Gastroesophageal sphincter (tissue), 4 donors: Measurements from ENCODE around the gene B3GNT5. TPM values are rescaled to one million over a fixed set of nuclear protein-coding genes. Genes with fewer than 3 reads are reported as not detected.

Experiments
- ATAC-seq: fragments of 150-250 bp; one replicate; pipeline ENCODE4 v1.9.1; 2016; ENCODE audit warnings: mild to moderate bottlenecking, moderate library complexity
- H3K27ac ChIP-seq, 4 donors: fragments of 200-600 bp; sonication (generic) in 3 of 4; 1 replicate in 3 of 4; 2 replicates in 1 of 4; pipeline ENCODE4 v1.5.1; 2016 to 2019
- H3K27me3 ChIP-seq: fragments of 200-600 bp; sonication (generic); one replicate; pipeline ENCODE4 v1.5.1; 2019
- H3K36me3 ChIP-seq, 2 donors: fragments of 200-600 bp; sonication (generic); one replicate each; pipeline ENCODE4 v1.5.1; 2019; ENCODE audit warnings: control low read depth in 1 of 2
- H3K4me1 ChIP-seq, 3 donors: fragments of 200-600 bp; sonication (generic); 1 replicate in 2 of 3; 2 replicates in 1 of 3; pipeline ENCODE4 v1.5.1; 2016 to 2019; ENCODE audit warnings: control low read depth in 2 of 3
- H3K4me3 ChIP-seq, 2 donors: fragments of 200-600 bp; sonication (generic); one replicate each; pipeline ENCODE4 v1.5.1; 2019; ENCODE audit warnings: mild to moderate bottlenecking in 1 of 2, moderate library complexity in 1 of 2
- H3K9me3 ChIP-seq, 3 donors: fragments of 200-600 bp; sonication (generic); one replicate each; pipeline ENCODE4 v1.5.1; 2017 to 2019; ENCODE audit warnings: control low read depth in 2 of 3
- EP300 ChIP-seq: sonication (generic); formaldehyde crosslinking; IDR thresholded peaks from one replicate; pipeline ENCODE4 v1.6.1; 2017; ENCODE audit warnings: antibody characterized with exemption, mild to moderate bottlenecking
- POLR2A ChIP-seq, 2 donors: fragments of 450-650 bp; IDR thresholded peaks; one replicate each; pipeline ENCODE4 v1.6.1; 2017; ENCODE audit warnings: antibody characterized with exemption in 2 of 2, mild to moderate bottlenecking in 2 of 2, moderate library complexity in 1 of 2
- POLR2AphosphoS5 ChIP-seq: sonication (generic); formaldehyde crosslinking; IDR thresholded peaks from one replicate; pipeline ENCODE4 v1.6.1; 2017; ENCODE audit warnings: antibody characterized with exemption
- WGBS, 2 donors: methylation state at CpG; one replicate each; pipeline ENCODE4 v1.1.5; 2018; ENCODE audit warnings: low coverage in 1 of 2; 5-methylcytosine and 5-hydroxymethylcytosine counted together
- total RNA-seq, 4 donors: library from RNA; depleted of rRNA; stranded (reverse); fragments of >200 nt; gene quantifications; one replicate each; pipeline ENCODE4 v1.1.0, GENCODE V29; 2016
- TF ChIP-seq, protein P1 (sequence below), 4 experiments: fragments of 200-600 bp in 2 of 4; fragments of 450-650 bp in 2 of 4; sonication (generic) in 1 of 4; IDR thresholded peaks; one replicate each; pipeline ENCODE4 v1.5.1; 2017 to 2019; ENCODE audit warnings: antibody characterized with exemption in 4 of 4, mild to moderate bottlenecking in 2 of 4, moderate library complexity in 2 of 4

B3GNT5 gene
- total RNA-seq, 4 donors from 2014 or later, result 5.0 to 9.2 (median 6.1) TPM

DNA sequence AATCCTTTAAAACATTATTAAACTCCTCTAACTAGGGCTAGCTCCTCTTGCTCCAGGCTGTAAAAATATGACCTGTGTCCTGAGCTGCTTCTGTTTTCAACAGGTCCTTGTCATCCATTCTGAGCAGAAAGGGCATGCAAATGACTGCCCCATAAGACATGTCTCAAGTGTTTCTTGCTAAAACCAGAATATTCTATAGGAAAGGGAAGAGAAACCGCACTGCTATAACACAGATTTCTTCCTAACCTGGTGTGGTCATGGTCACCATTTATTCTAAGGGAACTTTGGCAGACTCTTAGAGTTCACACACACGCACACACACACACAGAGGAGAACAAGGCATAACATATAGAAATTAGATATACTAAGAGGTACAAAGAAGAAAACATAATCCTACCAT lies 34.2 kb upstream of the B3GNT5 start:
- 70 to 75% methylated on average over 1 of the region's 2 CpGs for WGBS, 2 donors
- H3K27ac ChIP-seq, result no peak overlapping the region

DNA sequence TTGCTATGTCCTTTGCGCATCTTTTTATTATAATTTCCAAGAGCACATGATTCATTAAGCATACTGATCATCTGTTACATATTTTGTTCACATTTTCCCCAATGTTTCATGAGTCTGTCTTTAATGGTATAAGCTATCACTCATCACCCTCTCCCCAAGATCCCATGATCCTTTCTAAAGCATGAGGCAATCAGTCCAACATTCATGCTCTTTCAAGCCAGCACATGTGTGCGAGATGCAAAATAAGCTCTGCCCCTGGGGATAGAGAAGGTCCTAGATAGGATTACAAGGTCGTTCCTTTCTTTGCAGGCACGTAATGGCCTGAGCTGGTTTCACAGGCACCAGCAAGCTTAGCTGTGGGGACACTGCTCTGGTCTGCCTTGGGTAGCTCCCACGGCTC lies 32.2 kb upstream of the B3GNT5 start:
- no peak for ATAC-seq
- H3K4me1 ChIP-seq, result no peaks in the 10 kb centered on the region
- H3K36me3 ChIP-seq, result no peaks in the 10 kb centered on the region
- WGBS, 2 donors, result 76 to 100% methylated on average over 2 to 4 of the region's 5 CpGs
- no peak overlapping the region for H3K27ac ChIP-seq
- H3K9me3 ChIP-seq, result no peaks in the 10 kb centered on the region
- no peak for TF ChIP-seq EP300
- TF ChIP-seq POLR2AphosphoS5, result no peak
- no peak for TF ChIP-seq POLR2A (IDR thresholded peaks at IDR 0.05)
- TF ChIP-seq, protein P1, sequence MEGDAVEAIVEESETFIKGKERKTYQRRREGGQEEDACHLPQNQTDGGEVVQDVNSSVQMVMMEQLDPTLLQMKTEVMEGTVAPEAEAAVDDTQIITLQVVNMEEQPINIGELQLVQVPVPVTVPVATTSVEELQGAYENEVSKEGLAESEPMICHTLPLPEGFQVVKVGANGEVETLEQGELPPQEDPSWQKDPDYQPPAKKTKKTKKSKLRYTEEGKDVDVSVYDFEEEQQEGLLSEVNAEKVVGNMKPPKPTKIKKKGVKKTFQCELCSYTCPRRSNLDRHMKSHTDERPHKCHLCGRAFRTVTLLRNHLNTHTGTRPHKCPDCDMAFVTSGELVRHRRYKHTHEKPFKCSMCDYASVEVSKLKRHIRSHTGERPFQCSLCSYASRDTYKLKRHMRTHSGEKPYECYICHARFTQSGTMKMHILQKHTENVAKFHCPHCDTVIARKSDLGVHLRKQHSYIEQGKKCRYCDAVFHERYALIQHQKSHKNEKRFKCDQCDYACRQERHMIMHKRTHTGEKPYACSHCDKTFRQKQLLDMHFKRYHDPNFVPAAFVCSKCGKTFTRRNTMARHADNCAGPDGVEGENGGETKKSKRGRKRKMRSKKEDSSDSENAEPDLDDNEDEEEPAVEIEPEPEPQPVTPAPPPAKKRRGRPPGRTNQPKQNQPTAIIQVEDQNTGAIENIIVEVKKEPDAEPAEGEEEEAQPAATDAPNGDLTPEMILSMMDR (IDR thresholded peaks at IDR 0.05), result no peak
- no peak overlapping the region for H3K4me3 ChIP-seq
- peaks cover 36% of the 10 kb centered on the region for H3K27me3 ChIP-seq

More for the DNA sequence above, 34.2 kb upstream of the B3GNT5 start:
- ATAC-seq, result no peak
- Histone ChIP-seq H3K36me3 (no peaks in the 10 kb centered on the region), H3K4me1 (peaks cover 0 to under 1% (median 0%) of the 10 kb centered on the region in 3 donors), H3K27me3 (peaks cover 31% of the 10 kb centered on the region), H3K4me3 (no peak overlapping the region), H3K9me3 (no peaks in the 10 kb centered on the region)
- TF ChIP-seq, protein P1 (IDR thresholded peaks at IDR 0.05), result no peak
- no peak for TF ChIP-seq POLR2AphosphoS5
- no peak for TF ChIP-seq EP300
- no peak for TF ChIP-seq POLR2A (IDR thresholded peaks at IDR 0.05)

DNA sequence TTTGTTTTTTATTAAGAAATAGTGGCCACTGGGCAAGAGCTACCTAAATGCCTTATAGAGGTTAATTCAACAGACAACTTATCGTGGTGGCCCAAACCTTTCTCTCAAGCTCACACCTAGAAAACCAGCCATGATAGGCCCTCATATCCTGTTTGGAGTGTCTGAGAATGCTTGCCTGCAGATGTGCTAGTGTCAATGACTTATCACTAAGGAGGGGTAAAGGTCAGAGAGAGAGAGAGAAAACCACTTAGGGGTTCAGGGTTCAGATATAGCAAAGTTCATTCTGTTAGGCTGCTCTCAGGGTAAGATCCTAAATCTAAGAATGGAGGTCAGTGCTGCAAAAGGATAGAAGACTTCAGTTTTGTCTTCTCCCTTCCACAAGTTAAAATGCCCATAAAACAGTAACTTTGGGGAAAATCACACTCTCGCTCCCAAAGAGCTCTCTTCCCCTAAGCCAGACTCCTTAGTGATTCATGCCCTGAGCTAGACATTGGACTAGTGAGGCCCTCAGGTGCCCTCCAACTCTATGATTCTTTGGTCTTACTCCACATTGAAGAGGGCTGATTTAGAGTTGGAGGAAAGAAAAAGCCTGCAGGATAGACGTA lies 30.3 kb upstream of the B3GNT5 start:
- Histone ChIP-seq H3K9me3 (no peaks in the 10 kb centered on the region), H3K27me3 (peaks cover 33% of the 10 kb centered on the region), H3K36me3 (no peaks in the 10 kb centered on the region), H3K4me1 (no peaks in the 10 kb centered on the region), H3K4me3 (no peak overlapping the region), H3K27ac (no peak overlapping the region)
- ATAC-seq, result no peak
- WGBS, 2 donors, result 100% methylated on average over 1 to 3 of the region's 3 CpGs
- TF ChIP-seq POLR2AphosphoS5 (no peak), POLR2A (IDR thresholded peaks at IDR 0.05) (no peak)
- TF ChIP-seq, protein P1 (IDR thresholded peaks at IDR 0.05), result no peak

DNA sequence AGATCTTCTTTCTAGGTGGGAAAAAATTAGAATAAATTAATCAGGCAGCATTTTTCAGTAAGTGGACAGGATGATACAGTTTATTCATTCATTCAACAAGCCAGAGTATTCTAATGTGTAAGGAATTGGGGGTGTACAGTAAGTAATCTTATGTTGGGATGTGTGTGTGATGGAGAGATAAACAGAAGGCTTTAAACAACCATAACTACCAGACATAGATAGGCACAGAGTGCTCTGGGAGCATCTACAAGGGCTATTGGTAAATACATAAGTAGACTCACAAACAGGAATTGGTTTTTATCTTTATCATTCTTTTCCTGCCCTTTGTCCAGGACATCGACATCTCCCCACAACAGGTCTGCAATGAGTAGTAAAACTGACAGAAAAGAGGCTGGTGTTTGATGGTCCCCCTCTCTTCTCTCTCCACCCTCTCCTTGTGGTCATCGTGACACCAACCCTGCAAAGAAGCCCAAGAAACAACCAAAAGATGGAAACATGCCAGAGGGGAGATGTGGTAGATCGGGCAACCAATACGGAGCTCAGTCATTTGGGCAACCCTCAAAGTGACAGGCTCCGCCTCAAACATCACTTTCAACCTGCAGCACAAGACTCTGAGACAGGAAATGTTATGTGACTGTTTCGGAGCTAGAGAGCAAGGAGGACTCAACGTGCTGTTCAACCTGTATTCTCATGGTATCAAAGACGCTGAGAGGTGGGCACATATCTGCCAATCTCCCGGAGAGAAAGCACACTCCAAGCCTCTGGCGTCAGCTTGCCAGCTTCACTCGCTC lies 28.7 kb upstream of the B3GNT5 start:
- Histone ChIP-seq H3K27ac (no peak overlapping the region), H3K27me3 (peaks cover 29% of the 10 kb centered on the region), H3K9me3 (no peaks in the 10 kb centered on the region), H3K36me3 (no peaks in the 10 kb centered on the region), H3K4me3 (no peak overlapping the region), H3K4me1 (no peaks in the 10 kb centered on the region)
- WGBS, 2 donors, result 57 to 100% methylated on average over 1 to 10 of the region's 11 CpGs
- no peak for ATAC-seq
- TF ChIP-seq POLR2A (IDR thresholded peaks at IDR 0.05), result no peak
- no peak for TF ChIP-seq POLR2AphosphoS5
- TF ChIP-seq, protein P1 (IDR thresholded peaks at IDR 0.05), result no peak
- no peak for TF ChIP-seq EP300
